ENCODE measurements around the gene NAV2.

Gene NAV2

GRCh38 chr11:19686234-19686633 is 26.4 kb upstream of the NAV2 start:
- no peak for DNase-seq

- no peak for DNase-seq
These were observed 25.2 kb upstream of the NAV2 start for GRCh38 chr11:19687392-19687791.

- no peak for DNase-seq
These were observed 23.2 kb upstream of the NAV2 start for GRCh38 chr11:19689281-19690000.

- no peak for DNase-seq
These were observed 21.8 kb upstream of the NAV2 start for GRCh38 chr11:19690885-19691284.

- no peak for DNase-seq
These were observed 20.7 kb upstream of the NAV2 start for GRCh38 chr11:19691815-19692500.

- DNase-seq: no peak
These were observed 19.5 kb upstream of the NAV2 start for GRCh38 chr11:19693146-19693545.

GRCh38 chr11:19694796-19695345 is 17.8 kb upstream of the NAV2 start:
- DNase-seq: no peak

GRCh38 chr11:19696073-19696472 is 16.6 kb upstream of the NAV2 start:
- DNase-seq: no peak

- DNase-seq: no peak
These were observed 15.7 kb upstream of the NAV2 start for GRCh38 chr11:19696904-19697303.

GRCh38 chr11:19697721-19698121 is 14.9 kb upstream of the NAV2 start:
- no peak for DNase-seq

- no peak for DNase-seq
These were observed 13.9 kb upstream of the NAV2 start for GRCh38 chr11:19698493-19699292.

GRCh38 chr11:19701421-19701820 is 11.2 kb upstream of the NAV2 start:
- DNase-seq: no peak

GRCh38 chr11:19702620-19703019 is 10.0 kb upstream of the NAV2 start:
- no peak for DNase-seq

GRCh38 chr11:19703211-19703610 is 9.4 kb upstream of the NAV2 start:
- DNase-seq: no peak

- no peak for DNase-seq
These were observed 8.4 kb upstream of the NAV2 start for GRCh38 chr11:19704213-19704612.

- no peak for DNase-seq
These were observed 6.7 kb upstream of the NAV2 start for GRCh38 chr11:19705936-19706335.

- DNase-seq: no peak
These were observed 741 bp upstream of the NAV2 start for GRCh38 chr11:19711911-19712280.

- DNase-seq: no peak
These were observed 772 bp downstream of the NAV2 start for GRCh38 chr11:19713196-19714021.

- peak in 1 of 4 experiments; percentile 3 for DNase-seq
These were observed 1.4 kb downstream of the NAV2 start for GRCh38 chr11:19714022-19714386.

- peak in 1 of 4 experiments; percentile 3 for DNase-seq
These were observed 2.0 kb downstream of the NAV2 start for GRCh38 chr11:19714387-19715363.

GRCh38 chr11:19715373-19715772 is 2.7 kb downstream of the NAV2 start:
- DNase-seq: no peak

All from activated naive CD4-positive, alpha-beta T cell (primary cell).